NCI-H2081 treated with DMSO at 0.1 percent for 48 hours (cell line): Measurements from ENCODE around the gene DLGAP3.

Source experiments
- DNase-seq: peaks from one replicate; lab custom pipeline; 2025; lab: John Stamatoyannopoulos, UW

Gene DLGAP3

DNA sequence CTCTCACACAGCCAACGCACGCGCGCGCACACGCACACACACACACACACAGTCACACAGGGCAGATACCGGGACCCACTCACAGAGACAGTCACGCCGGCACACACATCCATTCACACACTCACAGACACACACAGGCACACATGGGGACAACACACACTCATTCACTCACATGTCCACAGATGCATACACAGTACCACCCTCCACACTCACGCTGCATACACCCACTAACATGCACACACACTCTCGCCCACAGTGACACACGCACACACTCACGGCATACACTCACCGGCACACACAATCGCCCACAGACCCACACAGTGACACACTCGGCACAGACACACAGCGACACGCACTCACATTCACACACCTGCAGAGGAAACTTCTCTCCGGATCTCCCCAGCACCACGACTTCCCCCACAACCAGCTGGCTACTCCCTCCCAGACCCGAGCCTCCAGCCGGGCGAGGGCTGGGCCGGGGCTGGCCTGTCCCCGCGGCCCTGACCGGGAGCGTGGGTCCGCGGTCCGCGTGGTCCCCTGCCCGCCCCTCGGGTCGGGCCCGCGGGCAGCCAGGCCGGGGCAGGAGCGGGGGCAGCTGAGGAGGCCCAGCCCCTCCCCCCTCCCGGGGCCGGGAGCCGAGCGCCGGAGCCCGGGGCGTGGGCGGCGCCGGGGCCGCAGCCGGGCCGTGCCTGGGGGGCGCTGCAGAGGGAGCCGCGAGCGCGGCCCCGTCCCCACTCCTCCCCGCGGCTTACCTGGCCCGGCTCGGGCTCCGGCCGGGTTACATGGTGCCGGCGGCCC, 552 bp downstream of the DLGAP3 start:
- DNase-seq, result no peak

GRCh38 chr1:34928066-34928696, 1.3 kb downstream of the DLGAP3 start:
- no peak for DNase-seq

DNA sequence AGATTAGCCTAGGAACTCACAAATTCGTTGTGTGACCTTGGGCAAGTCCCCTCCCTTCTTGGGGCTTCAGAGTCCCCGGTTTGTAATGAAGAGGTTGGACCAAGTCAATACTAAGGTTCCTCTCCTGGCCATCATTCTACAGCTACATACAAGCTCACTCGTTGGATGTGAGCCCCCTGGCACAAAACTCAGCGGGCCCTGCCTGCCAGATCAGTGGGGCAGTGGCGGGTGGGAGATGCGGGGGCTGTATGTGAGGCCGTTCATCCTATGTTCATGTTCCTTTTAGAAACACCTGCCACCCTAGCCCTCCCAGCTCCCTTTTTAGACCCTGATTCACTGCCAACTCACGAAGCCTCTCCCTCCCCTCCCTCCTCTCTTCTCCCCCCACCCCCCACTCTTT, 2.1 kb downstream of the DLGAP3 start:
- DNase-seq, result no peak

DNA sequence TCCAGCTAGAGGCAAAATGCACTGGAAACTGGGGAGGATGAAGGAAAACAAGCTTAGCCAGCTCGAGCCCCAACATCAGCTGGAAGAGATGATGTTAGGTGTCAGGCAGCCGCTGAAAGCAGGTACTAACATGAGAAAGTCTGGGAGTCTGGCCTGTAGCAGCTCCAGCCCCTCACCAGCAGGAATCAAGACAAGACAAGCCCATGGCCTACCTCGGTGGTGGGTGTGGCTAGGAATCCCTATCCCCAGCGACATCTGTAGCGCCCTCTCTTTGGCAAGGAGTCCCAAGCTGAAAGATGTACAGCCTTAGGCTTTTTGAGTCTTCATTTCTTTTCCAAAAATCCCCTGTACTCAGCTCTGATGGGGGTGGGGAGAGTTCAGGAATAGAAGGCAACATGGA, 2.6 kb downstream of the DLGAP3 start:
- DNase-seq, result no peak

DNA sequence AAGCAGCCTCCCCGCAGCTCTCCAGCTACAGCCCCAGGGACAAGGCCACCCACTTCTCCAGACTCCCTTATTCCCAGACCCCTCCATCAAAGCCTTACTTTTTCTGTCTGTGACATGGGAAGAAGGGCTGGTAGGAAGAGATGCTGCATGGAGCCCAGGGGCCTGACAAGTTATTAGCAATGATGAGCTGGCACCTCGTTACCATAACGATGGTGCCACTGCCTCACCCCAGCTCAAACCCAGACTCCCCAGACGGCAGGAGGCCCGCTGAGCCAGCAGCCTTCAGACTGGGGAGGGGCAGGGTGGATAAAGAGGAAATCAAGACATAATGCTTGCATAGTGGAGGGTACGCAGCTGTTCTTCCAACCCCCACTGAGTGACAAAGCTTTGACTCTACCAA, 3.3 kb downstream of the DLGAP3 start:
- no peak for DNase-seq

GRCh38 chr1:34925730-34926129, 3.7 kb downstream of the DLGAP3 start:
- DNase-seq, result no peak

- DNase-seq, result no peak
Observed at GRCh38 chr1:34924759-34925555, 4.5 kb downstream of the DLGAP3 start.

GRCh38 chr1:34923490-34923889, 6.0 kb downstream of the DLGAP3 start:
- no peak for DNase-seq

DNA sequence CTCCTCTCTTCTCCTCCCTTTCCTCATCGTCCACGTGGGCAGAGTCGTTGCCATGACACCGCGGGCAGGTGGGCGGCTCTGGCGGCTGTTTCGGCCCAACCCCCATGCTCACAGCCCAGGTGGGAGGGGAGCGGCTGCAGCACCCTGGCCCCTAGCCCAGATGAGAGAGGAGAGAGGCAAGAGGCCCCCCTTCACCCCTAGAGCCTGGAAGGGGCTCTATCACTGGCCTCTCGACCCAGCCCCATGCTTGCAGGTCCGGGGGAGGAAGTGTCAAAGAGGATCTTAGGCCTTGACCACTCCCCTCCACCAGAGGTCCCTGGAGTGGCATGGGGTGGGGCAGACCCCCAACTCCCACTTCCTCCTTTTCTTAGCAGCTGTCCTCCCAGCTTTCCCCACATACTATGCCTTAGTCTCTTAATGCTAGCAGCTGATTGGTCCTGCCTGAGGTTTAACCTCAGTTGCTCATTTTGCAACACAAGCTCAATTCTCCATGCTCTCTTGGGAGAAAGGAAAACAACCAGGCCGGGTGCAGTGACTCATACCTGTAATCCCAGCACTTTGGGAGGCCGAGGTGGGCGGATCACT, 10.4 kb downstream of the DLGAP3 start:
- DNase-seq, result no peak

DNA sequence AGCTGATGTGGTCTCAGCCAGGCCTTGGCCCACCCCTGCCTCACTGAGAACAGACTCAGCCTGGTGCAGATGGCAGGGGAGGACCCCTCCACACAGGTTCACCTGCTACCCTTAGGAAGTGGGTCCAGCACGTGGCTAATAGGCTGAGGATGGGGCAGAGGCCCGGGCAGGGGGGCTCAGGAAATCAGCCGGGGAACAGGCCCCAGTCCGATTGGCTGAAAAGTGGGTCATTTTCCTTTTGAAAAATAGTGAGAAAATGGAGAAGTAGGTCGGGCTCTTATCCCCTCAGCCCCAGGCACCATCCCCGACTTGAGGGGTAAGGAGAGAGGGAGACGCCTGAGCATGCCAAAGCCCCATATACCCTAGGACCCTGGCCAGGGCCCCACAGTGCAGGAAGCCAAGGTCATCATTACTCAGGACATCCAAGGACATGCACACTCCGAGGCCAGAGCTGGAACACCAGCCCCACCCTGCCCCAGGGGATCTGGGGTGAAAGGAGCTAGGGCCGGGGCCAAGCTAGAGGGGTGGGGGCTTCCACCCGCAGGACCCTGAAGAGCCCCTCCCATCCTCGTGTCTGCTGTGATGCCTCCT, 11.0 kb downstream of the DLGAP3 start:
- DNase-seq, result no peak

DNA sequence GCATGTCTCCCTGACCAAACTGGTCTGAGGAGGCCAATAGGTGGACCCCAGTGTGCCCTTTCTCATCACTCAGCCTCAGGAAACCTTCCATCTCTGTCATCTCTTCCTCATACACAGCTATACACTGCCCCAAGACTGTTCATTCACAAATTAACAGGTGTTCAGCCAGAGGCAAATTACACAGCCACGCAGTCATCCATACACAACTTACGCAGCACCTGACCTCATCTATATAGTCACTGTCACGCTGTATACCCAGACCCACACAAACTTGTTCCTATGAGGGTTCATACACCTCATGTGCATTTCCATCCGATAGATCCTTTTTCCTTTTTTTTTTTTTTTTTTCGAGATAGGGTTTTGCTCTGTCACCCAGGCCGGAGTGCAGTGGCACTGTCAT, 12.4 kb downstream of the DLGAP3 start:
- DNase-seq, result no peak

- no peak for DNase-seq
Observed at GRCh38 chr1:34916104-34916503, 13.3 kb downstream of the DLGAP3 start.

- DNase-seq, result no peak
Observed at GRCh38 chr1:34915521-34915920, 13.9 kb downstream of the DLGAP3 start.

GRCh38 chr1:34914958-34915357, 14.5 kb downstream of the DLGAP3 start:
- no peak for DNase-seq

DNA sequence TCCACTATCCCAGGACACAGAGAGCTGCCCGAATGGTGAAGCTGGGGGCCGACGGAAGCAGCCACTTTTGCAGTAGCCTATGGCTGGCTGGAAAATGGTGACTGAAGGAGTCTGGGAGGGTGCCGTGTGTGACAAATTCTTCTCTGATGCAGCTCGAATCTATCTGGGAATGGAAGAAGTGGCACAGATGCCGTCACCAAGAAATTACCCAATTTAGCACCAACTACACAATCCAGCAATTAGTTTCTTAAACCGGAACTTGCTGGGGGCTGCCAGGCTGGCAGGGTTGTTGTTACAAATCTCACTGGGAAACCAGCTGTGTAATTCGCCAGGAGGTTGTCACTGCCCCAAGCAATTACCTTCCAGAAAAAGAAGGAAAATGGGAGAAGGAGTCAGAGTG, 18.0 kb downstream of the DLGAP3 start:
- no peak for DNase-seq

GRCh38 chr1:34910425-34910824, 19.0 kb downstream of the DLGAP3 start:
- no peak for DNase-seq

DNA sequence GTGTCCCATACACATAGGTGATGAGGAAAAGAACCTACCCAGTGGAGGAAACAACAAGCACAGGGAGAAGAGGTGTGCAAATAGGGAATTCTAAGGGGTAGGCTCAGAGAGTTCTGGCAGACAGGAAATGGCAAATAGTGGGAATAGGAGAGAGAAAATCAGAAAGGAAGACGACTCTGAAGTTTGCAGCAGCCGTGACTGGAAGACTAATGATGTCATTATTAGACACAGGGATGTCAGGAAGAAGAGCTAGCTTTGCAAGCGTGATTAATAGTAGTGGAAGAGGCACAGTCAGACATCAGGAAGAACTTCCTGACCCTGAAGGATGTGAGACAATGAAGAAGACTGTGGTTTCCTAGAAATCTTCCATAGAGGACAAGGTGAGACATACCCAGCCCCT, 21.1 kb downstream of the DLGAP3 start:
- DNase-seq, result no peak

- DNase-seq, result no peak
Observed at GRCh38 chr1:34907487-34908090, 21.9 kb downstream of the DLGAP3 start.

DNA sequence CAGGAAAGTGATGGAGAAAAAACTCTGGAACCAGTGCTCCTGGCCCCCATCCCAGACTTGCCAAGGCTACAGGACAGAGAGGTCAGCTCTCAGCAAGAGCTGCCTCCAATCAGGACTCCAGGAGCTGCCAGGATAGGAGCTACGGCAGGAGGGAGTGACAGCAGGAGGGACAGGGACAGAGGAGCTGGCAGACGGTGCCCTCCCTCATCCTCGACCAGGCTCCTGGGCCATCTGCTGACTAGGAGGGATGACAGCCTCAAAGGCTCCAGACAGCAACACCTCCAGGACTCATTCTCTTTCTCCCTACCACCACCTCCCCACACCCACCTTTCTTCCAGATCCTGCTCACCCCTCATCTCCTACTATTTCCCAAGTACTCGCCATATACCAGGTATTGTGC, 22.7 kb downstream of the DLGAP3 start:
- DNase-seq, result no peak

DNA sequence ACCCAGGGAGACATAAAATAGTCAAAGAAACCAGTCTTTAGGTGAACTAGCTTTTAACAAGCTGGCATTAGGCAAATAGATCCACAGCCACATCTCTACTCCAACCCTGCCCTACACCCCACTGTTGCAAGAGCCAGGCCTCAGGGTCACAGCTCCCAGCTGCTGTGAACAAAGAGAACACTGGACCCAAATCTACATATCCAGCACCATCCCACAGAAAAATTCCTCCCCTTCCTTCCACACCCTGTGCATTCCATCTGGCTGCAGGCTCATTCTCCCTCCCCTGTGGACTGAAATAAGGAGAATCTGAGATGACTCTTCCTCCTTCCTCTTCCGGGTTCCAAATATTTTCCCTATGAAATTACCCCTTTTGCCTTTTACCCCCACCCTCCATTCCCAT, 23.2 kb downstream of the DLGAP3 start:
- DNase-seq, result no peak

DNA sequence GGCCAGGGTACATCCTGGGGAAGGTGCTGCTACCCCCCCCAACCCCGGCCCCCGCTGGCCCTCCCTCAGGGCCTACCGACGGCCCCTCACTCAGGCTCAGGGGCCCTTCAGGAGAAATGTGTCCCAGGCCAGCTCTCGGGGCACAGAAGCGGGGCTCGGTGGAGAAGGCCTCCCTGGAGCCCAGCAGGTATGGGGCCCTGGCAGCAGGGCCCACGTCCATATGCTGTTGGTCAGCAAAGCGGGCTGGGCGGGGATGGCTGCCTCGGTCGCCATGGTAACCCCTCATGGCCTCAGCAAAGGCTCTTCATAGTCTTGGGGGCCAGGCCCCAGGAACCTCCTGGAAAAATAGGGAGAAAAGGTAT, 24.4 kb downstream of the DLGAP3 start:
- no peak for DNase-seq
